Measurements from ENCODE around the gene IL25.

DNA sequence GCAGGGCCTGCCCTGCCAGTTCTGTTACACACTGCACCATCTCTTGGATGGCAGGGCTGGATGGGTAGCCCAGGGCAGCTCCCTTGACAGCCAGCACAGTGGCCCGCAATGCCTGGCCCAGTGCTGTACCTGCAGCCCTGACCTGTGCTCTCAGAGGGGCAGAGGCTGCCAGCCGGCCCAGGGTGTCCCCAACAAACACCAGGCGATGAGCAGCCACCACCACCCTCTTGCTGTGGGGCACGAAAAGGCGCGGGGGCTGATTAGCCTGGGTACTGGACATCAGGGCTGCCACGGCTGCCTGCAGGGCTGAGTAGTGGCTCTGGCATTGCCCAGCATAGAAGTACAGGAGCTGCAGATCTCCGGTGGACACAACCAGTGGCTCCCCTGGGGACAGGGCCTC, 15.3 kb upstream of the IL25 start:
- TF ChIP-seq RFX5 (IDR thresholded peaks at IDR 0.05; ENCODE audit: low read length) (no peak), SMC3 (IDR thresholded peaks at IDR 0.05; ENCODE audit: low read depth, low read length) (no peak), RXRA (IDR thresholded peaks at IDR 0.05; ENCODE audit: borderline replicate concordance, low read depth) (no peak), RCOR1 (IDR thresholded peaks at IDR 0.05; ENCODE audit: low read length) (no peak), EZH2phosphoT487 (IDR thresholded peaks at IDR 0.05; ENCODE audit: borderline replicate concordance, low read depth) (no peak), MEF2A (IDR thresholded peaks at IDR 0.05; ENCODE audit: borderline replicate concordance, low read depth) (no peak), EP300 (IDR thresholded peaks at IDR 0.05; ENCODE audit: borderline replicate concordance in 1 of 2, low read depth in 1 of 2, low read length in 1 of 2) (no peak), TEAD4 (IDR thresholded peaks at IDR 0.05; ENCODE audit: borderline replicate concordance, insufficient read depth) (no peak), YY1 (IDR thresholded peaks at IDR 0.05; ENCODE audit: low read depth) (no peak)
- TF ChIP-seq, protein P1, sequence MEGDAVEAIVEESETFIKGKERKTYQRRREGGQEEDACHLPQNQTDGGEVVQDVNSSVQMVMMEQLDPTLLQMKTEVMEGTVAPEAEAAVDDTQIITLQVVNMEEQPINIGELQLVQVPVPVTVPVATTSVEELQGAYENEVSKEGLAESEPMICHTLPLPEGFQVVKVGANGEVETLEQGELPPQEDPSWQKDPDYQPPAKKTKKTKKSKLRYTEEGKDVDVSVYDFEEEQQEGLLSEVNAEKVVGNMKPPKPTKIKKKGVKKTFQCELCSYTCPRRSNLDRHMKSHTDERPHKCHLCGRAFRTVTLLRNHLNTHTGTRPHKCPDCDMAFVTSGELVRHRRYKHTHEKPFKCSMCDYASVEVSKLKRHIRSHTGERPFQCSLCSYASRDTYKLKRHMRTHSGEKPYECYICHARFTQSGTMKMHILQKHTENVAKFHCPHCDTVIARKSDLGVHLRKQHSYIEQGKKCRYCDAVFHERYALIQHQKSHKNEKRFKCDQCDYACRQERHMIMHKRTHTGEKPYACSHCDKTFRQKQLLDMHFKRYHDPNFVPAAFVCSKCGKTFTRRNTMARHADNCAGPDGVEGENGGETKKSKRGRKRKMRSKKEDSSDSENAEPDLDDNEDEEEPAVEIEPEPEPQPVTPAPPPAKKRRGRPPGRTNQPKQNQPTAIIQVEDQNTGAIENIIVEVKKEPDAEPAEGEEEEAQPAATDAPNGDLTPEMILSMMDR (IDR thresholded peaks at IDR 0.05): no peak
- TF ChIP-seq, protein P2, sequence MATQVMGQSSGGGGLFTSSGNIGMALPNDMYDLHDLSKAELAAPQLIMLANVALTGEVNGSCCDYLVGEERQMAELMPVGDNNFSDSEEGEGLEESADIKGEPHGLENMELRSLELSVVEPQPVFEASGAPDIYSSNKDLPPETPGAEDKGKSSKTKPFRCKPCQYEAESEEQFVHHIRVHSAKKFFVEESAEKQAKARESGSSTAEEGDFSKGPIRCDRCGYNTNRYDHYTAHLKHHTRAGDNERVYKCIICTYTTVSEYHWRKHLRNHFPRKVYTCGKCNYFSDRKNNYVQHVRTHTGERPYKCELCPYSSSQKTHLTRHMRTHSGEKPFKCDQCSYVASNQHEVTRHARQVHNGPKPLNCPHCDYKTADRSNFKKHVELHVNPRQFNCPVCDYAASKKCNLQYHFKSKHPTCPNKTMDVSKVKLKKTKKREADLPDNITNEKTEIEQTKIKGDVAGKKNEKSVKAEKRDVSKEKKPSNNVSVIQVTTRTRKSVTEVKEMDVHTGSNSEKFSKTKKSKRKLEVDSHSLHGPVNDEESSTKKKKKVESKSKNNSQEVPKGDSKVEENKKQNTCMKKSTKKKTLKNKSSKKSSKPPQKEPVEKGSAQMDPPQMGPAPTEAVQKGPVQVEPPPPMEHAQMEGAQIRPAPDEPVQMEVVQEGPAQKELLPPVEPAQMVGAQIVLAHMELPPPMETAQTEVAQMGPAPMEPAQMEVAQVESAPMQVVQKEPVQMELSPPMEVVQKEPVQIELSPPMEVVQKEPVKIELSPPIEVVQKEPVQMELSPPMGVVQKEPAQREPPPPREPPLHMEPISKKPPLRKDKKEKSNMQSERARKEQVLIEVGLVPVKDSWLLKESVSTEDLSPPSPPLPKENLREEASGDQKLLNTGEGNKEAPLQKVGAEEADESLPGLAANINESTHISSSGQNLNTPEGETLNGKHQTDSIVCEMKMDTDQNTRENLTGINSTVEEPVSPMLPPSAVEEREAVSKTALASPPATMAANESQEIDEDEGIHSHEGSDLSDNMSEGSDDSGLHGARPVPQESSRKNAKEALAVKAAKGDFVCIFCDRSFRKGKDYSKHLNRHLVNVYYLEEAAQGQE (IDR thresholded peaks at IDR 0.05; ENCODE audit: low read depth, low read length): no peak
